Activated gamma-delta T cell treated with anti-CD3 and anti-CD28 coated beads, Interleukin-2, amount 50 U/mL, for 16 hours (primary cell): Measurements from ENCODE around the gene AHCY.
"Not testable (repeated sequence)": the region's sequence is repeated elsewhere in the genome, so short reads cannot be mapped to it uniquely, and the experiment has no call there.

Source experiments
- DNase-seq: peaks from one replicate; pipeline ENCODE4 v3.0.0-alpha.2; 2020; ENCODE audit warnings: low read depth

AHCY gene

DNA sequence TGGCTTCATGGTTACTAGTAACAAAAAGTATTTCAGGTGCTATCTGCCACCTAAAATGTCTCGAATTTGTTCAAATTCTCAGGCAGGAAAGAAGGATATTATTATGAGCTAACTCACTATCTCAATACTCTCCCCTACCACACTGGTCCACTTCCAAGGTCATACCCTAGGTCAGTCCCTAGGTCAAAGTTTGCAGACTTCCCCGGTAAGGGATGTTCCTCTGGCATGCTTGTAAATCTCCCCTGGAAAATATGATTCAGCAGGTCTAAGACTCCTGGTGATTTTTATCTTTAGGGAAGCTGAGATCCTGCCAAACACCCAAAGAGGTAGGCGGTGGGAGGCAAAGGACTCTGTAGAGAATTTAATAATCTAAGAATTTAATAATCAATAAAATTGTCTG, 6.7 kb downstream of the AHCY start:
- no peak for DNase-seq

DNA sequence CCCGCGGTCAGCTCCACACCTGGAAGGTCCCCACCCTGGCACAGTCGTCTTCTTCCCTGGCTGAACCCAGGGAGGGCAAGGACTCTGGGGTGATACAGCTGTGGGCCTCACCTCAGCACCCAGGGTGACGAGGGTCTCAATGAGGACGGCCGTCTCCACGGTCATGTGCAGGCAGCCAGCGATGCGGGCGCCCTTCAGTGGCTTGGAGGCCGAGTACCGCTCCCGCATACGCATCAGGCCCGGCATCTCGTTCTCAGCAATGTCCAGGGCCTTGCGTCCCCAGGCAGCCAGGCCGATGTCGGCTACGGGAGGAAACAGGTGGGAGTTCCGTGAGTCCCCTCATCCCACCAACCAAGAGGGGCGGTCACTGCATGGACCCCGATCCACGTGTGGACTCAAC, 7.9 kb downstream of the AHCY start:
- DNase-seq: no peak

DNA sequence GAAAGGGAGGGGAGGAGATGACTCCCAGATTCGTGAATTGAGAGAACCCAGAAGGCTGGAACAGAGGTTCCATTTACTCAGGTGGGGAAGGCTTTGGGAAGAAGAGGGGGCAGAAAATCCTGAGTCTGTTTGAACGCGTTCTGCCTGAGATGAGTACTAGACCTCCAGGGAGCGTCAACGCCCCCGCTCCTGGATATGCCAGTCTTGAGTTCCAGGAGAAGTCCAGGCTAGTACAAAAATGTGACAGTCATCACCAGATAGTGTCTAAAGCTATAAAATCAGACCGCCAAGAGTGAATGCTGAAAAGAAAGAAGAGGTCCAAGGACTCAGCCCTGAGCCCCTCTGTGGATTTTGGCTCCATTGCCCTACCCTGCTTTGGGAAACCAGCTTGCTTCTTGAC, 8.6 kb downstream of the AHCY start:
- DNase-seq: no peak

DNA sequence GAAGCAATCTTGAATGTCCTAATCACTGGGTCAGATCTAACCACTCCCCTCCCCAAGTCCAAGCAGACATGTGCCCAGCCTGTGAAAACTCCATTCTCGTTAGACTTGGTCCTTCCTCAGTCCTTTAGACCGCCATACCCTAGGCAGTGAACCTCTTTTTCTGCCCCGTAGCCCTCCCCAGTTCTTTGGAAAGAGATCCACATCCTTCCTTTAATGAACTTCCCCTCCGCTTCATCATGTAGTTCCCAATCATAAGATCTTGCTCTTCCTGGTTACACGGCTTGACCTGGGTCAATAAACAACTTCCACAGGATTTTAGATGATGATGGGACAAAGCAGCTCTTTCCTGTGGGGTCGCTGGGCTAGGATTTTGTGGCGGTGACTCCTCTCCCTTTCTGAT, 9.6 kb downstream of the AHCY start:
- no peak for DNase-seq

DNA sequence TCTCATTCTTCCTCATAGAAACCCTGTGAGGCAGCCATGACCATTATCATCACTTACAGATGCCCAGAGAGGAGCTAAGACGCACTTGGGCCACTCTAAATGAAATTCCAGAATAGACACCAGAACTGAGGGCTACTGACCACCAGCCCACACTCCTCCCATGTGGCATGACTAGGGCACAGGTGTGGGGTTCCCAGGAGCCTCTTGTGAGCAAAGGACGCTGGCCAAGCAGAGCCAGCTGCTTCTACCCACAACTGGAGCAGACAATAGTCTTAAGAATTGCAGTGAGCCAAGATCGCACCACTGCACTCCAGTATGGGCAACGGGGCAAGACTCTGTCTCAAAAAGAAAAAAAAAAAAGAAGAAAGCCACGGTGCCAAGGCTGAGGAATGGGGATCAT, 10.0 kb downstream of the AHCY start:
- no peak for DNase-seq

DNA sequence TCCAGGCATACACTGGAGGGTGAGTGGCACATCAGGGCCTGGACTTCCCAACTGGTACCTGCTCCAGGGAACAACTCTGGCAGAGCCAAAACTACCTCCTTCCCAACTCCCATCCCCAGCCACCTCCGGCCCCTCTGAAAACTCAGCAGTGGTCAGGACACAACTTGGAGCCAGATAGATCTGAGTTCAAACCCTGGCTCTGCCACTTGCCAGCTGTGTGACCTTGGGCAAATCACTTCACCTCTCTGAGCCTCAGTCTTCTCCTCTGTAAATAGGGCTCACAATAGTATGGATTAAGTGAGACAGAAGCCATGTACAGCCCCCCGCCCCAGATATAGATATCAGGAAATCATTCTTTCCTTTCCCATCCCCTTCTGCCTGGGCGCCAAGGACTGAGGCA, 10.7 kb downstream of the AHCY start:
- DNase-seq: no peak

DNA sequence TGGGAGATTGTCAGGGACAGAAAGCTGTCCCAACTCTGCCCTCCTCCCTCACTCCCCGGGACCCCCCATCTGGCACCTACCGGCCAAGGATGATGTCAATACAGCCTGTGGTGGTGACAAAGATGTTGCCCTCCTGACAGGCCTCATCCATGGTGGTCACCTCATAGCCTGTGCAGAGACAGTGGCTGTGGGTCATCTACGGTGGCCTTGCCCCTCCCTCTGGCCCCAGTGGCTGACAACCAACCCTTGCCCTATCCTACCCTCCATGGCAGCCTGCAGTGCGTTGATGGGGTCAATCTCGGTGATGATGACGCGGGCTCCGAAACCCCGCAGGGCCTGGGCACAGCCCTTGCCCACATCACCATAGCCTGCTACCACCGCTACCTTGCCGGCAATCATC, 12.7 kb downstream of the AHCY start:
- no peak for DNase-seq

DNA sequence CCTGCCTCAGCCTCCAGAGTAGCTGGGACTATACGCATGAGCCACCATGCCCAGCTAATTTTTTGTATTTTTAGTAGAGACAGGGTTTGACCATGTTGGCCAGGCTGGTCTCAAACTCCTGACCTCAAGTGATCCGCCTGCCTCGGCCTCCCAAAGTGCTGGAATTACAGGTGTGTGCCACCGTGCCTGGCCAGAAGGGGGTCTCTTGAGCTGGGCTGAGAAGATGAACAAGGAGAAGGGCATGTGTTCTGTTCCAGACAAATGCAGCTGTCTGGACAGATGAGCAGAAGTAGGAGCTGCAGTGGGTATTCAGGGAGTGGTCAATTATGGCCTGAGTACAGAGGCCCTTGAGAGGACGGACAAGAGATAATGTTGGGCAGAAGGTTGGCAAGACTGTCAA, 15.7 kb downstream of the AHCY start:
- DNase-seq: not testable (repeated sequence)

DNA sequence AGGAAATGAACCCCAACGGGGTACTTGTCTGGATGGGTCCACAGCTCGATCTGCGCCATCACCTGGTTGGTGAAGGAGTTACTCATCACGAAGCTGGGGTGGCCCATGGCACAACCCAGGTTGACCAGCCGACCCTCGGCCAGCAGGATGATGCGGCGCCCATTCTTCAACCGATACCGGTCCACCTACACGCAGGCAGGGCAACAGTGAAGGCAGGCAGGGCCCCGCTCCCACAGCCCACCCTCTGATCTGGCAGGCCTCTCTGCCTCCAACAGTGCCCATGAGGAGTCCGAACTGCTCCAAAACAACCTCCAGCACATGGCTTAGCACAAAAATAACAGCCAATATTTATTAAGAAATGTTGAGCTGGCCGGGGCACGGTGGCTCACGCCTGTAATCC, 17.7 kb downstream of the AHCY start:
- no peak for DNase-seq

DNA sequence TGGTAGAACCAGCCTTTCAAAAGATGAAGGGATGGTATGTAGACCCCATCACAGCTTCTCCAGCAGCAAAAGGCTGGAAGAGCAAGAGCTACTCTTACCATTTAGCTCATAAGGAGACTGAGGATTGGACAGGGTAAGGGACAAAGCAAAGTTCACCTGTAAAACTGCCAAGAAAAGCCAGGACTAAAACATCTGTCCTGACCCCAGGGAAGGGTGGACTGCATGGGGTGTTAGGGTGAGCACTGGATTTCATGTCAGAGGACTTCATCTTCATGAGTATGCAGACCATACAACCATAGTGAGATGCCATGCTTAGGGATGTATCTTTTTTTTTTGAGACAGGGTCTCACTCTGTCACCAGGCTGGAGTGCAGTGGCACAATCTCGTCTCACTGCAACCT, 19.3 kb downstream of the AHCY start:
- no peak for DNase-seq

DNA sequence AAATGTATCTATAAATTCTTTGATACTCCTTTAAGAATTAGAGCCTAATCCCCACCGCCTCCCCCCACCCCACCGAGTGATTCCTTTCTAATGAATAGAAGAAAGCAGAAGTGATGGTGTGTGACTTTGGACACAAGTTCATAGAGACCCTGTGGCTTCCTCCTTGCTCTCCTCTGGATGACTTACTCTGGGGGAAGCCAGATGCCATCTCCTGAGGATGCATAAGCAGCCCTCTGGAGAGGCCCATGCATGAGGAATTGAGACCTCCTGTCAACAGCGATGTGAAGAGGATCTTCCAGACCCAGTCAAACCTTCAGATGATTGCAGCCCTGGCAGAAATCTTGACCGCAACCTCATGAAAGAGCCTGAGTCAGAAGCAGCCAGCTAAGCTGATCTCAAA, 21.1 kb downstream of the AHCY start:
- DNase-seq: no peak

DNA sequence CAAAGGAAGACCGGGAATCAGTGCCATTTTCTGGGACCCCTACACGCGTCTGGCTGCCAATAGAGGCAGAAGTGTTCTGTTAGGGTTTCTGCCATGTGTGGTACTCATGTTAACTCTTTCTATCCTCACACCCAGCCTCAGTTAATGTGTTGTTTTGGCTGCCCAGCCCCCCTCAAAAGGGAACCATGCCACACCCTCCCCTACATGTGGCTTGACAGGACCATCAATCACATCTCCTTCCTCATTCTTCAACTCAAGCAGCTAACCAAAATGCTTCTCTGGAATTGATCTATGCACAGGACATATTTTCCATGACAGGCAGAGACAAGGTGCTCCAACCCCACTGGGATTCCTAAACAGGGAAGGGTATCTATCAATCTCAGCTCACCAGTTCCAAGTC, 22.0 kb downstream of the AHCY start:
- DNase-seq: no peak

DNA sequence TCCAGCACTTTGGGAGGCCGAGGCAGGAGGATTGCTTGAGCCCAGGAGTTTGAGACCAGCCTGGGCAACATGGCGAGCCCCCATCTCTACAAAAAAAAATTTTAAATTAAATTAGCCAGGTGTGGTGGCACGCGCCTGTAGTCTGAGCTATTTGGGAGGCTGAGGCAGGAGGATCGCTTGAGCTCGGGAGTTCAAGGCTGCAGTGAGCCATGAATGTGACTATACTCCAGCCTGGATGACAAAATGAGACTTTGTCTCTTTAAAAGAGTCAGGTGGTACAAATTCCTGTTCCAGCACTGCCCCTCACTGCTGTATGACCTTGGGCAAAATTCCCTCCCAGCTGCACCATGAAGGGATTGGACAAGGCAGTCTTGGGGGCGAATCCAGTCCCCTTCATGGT, 28.5 kb downstream of the AHCY start:
- no peak for DNase-seq

DNA sequence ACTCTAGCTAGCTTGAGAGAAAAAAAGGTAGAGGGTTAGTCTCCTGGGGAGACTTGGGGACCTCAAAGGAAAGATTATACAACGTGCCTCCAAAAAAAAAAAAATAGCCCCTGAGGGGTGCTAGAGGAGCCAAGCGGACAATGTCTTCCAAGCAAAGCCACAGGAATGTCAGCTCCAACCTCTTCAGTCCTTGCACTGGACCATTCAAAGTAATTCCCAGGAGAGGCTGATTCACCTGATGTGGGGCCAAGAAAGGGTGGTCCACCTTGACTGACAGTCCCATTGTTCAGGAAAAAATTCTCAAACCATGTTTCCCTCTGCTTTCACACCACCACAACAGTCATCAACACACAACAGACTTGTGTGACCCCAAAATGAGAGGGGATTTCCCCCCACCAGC, 31.2 kb downstream of the AHCY start:
- DNase-seq: no peak

DNA sequence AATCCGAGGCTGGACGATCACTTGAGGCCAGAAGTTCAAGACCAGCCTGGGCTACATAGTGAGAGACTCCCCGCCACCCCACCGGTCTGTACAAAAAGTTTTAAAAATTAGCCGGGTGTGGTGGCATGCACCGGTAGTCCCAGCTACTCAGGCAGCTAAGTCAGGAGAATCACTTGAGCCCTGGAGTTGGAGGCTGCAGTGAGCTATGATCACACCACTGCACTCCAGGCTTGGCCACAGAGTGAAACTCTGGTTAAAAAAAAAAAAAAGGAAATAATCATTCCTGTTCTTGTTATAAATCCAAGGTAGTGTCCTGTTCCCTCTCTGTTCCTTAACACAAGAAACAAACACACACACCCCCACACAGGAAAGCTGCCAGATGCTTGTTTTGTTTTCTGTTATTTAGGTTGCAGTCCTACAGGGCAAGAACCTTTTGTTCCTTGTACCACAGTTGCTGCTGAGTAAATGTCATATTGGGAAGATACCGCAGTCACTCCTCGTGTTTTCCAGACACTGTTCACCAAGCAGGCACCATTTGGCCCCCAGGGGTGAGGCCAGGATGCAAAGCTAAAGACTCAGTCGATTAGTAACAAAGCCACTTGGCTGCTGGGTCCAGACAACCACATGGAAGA, 33.0 kb downstream of the AHCY start:
- no peak for DNase-seq

DNA sequence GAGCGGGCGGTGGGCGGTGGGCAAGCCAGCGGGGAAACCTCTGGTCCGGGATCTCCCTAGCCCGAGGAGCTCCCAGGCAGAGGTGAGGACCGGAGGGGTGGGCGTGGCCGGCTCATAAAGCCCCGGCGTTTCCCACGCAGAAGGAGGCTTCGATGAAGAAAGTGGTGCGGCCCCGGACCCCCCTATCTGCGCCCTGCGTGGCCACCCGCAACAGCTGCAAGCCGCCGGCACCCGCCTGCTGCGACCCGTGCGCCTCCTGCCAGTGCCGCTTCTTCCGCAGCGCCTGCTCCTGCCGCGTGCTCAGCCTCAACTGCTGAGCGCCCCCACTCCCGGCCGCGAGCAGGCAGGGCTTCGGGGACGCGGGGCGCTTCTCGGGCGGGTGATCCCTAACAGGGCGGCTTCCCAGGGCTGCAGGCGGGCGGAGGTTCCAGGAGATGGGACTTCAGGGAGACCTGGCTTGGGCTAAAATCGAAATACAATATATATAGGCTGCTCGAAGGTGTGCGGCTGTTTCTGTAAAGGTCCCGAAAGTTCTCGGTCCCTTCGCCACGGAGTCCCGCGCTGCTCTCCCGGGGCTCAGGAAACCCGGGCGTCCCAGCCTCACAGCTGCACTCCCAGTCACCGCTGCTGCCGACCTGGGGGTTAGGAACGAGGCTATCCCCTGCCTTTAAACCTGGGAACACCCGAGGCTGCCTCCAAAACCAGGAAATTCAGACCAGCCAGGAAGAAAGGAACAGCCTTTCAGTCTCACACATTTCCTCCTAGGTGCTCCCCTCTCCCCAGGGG, 34.1 kb downstream of the AHCY start:
- DNase-seq: no peak

DNA sequence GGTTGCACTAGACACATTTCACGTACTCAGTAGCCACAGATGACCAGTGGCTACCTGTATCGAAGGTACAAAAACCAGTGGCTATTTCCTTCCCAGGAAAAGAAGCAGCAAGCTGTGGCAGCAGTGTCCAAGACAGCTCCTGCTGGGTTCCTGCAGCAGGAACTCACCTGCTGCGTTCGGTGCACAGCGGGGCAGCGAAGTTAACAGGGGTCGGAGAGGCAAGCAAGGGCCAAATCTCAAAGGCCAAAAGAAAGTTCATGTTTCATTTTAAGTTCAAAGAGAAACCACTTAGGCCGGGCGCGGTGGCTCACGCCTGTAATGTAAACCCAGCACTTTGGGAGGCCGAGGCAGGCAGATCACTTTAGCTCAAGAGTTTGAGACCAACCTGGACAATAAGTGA, 35.0 kb downstream of the AHCY start:
- no peak for DNase-seq

DNA sequence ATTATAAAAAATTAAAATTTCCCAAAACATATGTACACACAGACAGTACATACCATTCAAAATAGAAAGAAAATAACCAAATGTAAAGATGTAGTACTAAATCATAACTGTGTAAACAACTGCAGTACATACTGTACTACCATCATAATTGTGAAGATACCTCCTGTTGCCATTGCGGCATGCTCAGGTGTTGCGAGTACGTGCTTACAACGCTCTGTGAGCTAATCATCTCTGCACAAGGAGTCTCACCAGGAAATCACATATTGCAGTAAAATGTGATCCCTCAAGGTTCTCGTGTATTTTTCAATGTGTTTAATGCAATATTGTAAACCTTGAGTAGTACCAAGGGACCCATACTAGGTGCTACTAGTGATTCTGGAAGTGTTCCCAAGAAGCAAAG, 39.0 kb downstream of the AHCY start:
- no peak for DNase-seq

DNA sequence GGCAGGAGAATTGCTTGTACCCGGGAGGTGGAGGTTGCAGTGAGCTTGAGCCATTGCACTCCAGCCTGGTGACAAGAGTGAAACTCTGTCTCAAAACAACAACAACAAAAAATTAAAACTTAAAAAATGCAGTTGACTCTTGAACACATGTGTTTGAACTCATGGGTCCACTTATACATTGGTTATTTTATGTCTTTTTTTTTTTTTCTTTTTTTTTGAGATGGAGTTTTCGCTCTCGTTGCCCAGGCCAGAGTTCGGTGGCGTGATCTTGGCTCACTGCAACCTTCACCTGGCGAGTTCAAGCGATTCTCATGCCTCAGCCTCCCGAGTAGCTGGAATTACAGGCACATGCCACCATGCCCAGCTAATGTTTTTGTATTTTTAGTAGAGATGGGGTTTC, 39.7 kb downstream of the AHCY start:
- not testable (repeated sequence) for DNase-seq

DNA sequence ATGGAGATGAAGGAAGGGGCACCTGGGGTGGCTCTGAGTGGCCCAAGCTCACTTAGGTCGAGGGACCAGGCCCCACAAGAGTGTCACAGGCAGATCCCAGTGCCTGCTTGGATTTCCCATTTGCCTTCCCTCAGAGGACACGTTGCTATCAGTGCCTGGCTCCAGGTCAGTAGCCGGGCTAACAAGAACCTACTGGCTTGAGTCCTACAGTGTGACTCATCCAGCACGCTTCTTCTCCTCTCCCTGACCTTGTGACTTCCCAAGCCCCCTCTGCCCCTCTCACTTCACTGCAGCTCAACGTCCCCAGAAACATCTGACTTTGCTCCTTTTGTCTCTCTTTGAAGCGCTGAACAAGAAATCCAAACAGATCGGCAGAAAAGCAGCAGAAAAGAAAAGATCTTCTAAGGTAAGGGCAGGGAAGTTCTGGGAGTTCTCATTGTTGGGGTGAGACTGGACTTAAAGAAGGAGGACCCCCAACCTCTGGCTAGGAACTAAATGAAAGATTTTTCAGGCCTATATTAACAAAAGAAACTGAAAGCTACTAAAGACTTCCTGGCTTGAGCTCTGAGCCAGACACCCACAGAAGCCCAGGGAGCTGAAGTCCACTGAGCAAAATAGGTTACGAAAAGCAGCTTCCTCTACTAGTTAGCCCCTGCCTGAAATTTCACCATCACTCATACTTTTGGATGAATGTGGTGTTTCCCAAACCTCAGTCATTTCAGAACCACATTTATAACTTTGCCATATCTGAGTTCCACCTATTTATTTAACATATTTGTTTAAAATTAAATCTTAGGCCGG, 40.5 kb downstream of the AHCY start:
- no peak for DNase-seq

DNA sequence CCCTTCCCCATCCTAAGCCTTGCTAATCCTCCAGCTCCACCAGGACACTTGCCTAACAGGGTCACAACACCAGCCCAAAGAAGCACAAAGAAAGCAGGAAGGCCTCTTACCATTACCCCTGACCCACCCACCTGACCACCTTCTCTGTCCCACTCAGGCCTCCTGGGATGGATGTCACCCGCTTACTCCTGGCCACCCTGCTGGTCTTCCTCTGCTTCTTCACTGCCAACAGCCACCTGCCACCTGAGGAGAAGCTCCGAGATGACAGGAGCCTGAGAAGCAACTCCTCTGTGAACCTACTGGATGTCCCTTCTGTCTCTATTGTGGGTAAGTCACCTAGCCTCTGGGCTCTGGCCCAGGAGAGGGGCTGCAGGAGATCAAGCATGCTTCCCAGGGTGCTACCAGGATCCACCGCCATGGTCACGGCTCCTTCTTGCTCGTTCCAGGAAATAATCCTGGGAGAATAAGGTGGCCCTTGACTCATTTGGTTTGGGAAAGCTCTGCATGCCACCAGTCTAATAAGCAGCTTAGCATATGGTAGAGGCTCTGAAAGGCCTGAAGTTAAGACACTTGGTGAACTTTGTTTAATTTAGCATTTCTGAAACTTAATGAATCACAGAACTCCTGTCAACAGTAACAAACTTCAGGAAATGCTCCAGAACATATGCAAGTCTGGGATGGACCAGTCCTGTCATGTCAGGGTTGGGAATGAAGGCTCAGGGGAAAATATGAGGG, 42.8 kb downstream of the AHCY start:
- no peak for DNase-seq

DNA sequence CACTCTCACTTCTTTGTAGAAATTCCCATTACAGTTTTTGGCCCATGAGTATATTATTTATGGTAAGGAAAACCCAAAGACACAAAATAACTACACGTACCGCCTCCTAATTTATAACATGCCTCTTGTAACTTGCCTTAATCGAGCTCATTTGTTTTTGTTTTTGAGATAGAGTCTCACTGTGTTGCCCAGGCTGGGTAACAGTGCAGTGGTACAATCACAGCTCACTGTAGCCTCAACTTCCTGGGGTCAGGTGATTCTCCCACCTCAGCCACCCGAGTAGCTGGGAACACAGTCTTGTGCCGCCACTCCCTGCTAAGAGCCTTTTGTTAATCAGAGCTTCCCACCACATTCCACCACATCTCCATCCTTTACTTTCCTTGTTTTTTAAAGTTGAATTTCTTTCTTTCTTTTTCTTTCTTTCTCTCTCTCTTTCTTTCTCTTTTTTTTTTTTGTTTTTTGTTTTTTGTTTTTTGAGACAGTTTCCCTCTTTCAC, 46.5 kb downstream of the AHCY start:
- DNase-seq: no peak
